Activated T-helper 1 cell treated with anti-CD3 and anti-CD28 coated beads, Interleukin-2, amount 50 U/mL, for 16 hours (primary cell): ENCODE results near the gene MORN4.
"Not testable (repeated sequence)": the region's sequence is repeated elsewhere in the genome, so short reads cannot be mapped to it uniquely, and the experiment has no call there.

ENCODE experiments used
- DNase-seq, 2 donors: peaks; one replicate each; pipeline ENCODE4 v3.0.0-alpha.2; 2020; ENCODE audit warnings: low read depth in 1 of 2, low spot score in 1 of 2

MORN4 gene

GRCh38 chr10:97642471-97643159 lies 9.3 kb upstream of the MORN4 start:
- not testable (repeated sequence) for DNase-seq

- DNase-seq: no peak
Observed at GRCh38 chr10:97640868-97641811, 7.8 kb upstream of the MORN4 start.

GRCh38 chr10:97640174-97640867 lies 7.0 kb upstream of the MORN4 start, which contains the start of gene PI4K2A:
TSS of gene PI4K2A (plus strand) at chr10:97640671. CDS start at chr10:97640743, 72 bp downstream.
- peak; percentile 95 to 97 for DNase-seq

- not testable (repeated sequence) for DNase-seq
Observed at GRCh38 chr10:97639090-97639489, 5.8 kb upstream of the MORN4 start.

GRCh38 chr10:97635577-97635976 lies 2.3 kb upstream of the MORN4 start:
- DNase-seq: no peak

GRCh38 chr10:97633921-97634320 lies 621 bp upstream of the MORN4 start:
- no peak for DNase-seq

- DNase-seq: no peak
Observed at GRCh38 chr10:97631098-97631497, 2.2 kb downstream of the MORN4 start.

- DNase-seq: no peak
Observed at GRCh38 chr10:97629289-97629688, 4.0 kb downstream of the MORN4 start.

GRCh38 chr10:97628228-97628627 lies 5.1 kb downstream of the MORN4 start:
- no peak for DNase-seq

GRCh38 chr10:97627731-97628130 lies 5.6 kb downstream of the MORN4 start:
- DNase-seq: no peak

GRCh38 chr10:97623277-97623676 lies 10.0 kb downstream of the MORN4 start:
- no peak for DNase-seq

- no peak for DNase-seq
Observed at GRCh38 chr10:97618733-97619132, 14.6 kb downstream of the MORN4 start.

- DNase-seq: no peak
Observed at GRCh38 chr10:97618285-97618684, 15.0 kb downstream of the MORN4 start.

GRCh38 chr10:97612386-97612785 lies 20.9 kb downstream of the MORN4 start:
- no peak for DNase-seq

- DNase-seq: no peak
Observed at GRCh38 chr10:97611473-97611872, 21.8 kb downstream of the MORN4 start.

- no peak for DNase-seq
Observed at GRCh38 chr10:97608991-97609561, 24.2 kb downstream of the MORN4 start.

GRCh38 chr10:97607095-97607636 lies 26.1 kb downstream of the MORN4 start:
- DNase-seq: no peak

GRCh38 chr10:97601268-97602215 lies 31.8 kb downstream of the MORN4 start:
- DNase-seq: no peak

GRCh38 chr10:97600616-97601015 lies 32.7 kb downstream of the MORN4 start:
- DNase-seq: no peak

GRCh38 chr10:97599272-97599619 lies 34.1 kb downstream of the MORN4 start:
- DNase-seq: no peak
